Activated gamma-delta T cell (primary cell): ENCODE results near the gene ZFYVE28.
A peak's percentile ranks its signal among the peaks of the same experiment; 100 is the strongest.

Experiments
- DNase-seq: peaks from one replicate; lab custom pipeline; 2025; lab: John Stamatoyannopoulos, UW

The ZFYVE28 gene

DNA sequence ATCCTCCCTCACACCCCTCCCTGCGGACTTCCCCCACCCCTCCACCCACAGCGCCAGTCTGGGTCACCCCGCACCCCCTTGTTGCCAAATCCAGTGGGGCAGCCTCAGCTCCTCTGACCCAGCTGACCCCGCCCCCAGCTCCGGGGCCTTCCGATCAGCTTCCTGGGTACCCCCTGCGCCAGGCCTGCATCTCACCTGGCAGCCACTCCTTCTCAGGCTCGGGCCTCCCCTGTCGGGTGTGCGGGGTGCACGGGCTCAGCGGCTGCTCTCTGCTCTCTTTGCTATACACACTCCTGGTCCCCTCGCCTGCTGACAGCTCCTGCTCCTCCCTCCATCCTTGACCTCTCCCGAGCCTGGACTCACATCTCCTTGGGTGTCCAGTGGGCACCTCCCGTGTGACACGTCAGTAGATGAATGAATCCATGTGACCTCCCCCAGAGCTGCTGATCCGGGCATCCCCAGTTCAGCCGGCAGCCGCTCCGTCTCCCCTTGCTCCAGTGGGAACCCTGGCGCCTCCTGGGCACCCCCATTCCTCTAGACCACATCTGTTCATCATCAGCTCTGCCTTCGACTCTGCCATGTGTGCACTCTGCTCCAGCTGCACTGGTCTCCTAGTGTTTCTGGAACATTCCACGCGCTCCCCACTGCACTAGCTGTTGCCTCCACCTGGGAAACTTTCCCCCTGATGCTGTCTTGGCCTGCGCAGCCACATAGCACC lies 10.2 kb upstream of the ZFYVE28 start:
- DNase-seq: no peak

DNA sequence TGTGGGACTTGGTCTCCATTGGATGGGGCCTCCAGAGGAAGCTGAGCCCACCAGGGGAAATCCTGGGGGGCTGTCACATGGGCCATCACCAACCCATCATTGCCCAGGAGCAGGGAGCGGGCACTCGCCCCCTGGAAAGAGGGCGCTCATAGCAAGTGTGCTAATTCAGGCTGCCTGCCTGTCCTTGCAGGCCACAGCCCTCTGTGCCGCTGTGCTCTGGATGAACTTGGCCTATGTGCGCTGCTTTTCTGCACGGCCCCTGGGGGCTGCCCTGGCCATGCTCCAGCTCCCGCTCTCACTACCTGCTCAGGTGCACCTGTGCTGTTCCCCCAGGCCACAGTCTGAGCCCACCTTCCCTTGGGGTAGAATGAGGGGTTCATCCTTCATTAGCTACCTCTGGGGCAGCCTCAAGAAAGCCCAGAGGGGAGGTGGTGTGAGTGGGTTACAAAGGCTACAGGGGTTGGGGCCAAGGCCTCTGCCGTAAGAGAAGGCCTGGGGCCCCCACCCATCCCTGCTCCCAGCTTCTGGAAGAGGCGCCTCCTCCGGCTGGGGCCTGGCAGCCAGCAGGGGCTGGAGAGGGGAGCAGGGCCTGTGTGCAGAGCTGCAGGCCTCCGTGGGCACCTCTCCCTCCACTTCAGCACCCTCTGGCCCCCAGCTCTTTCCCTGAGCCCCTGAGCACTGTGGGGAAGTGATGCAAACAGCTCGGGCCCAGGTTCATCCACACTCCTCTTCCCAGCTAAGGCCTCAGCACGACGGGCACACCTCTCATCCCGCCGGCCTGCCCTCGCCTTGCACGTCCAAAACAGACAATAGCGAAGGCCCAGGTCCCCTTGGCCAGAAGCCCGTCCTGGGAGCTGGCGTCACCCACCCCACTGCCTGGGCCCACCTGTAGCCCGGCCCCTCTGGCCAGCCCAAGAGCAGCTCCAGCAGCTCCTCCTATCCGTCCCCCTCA lies 9.2 kb upstream of the ZFYVE28 start:
- no peak for DNase-seq

DNA sequence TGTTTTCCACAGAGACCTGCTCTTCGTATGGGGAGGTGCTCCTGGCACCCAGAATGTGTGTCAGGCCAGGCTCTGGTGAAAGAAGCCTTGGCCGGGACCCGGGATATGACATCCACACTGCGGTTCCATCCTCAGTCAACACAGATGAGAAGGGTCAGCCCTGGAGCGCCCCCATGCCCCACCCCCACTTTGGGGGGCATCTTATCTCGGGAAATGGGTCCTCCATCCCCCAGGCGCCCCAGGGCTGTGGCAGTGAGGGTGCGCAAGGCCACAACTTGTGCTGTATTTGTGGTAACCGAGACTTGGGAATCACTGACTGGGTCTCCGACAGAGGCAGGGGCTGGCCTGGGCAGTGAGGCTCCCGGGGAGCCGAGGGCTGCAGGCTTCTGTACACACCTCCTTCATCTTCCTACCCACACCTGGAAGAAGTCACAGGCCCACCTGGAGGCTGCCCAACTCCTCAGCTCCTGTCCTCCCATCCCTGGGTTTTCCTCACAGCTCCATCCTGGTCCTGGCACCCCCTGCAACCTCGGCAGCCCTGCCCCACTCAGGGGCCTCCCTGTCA lies 8.3 kb upstream of the ZFYVE28 start:
- no peak for DNase-seq

DNA sequence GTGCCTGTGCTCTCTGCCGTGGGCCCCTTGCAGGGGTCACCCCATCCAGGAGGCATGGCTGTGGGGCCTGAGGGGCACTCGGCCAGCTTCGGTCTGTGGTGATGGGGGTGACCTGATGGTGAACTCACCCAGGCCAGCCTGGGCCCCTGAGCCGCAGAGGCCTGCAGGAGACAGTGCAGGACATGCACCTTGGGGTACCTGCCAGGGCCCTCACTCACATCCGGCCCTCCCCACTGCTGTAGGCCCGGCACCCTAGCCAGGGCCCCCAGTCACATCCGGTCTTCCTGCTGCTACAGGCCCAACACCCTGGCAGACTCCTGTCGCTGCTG lies 7.6 kb upstream of the ZFYVE28 start:
- DNase-seq: no peak

DNA sequence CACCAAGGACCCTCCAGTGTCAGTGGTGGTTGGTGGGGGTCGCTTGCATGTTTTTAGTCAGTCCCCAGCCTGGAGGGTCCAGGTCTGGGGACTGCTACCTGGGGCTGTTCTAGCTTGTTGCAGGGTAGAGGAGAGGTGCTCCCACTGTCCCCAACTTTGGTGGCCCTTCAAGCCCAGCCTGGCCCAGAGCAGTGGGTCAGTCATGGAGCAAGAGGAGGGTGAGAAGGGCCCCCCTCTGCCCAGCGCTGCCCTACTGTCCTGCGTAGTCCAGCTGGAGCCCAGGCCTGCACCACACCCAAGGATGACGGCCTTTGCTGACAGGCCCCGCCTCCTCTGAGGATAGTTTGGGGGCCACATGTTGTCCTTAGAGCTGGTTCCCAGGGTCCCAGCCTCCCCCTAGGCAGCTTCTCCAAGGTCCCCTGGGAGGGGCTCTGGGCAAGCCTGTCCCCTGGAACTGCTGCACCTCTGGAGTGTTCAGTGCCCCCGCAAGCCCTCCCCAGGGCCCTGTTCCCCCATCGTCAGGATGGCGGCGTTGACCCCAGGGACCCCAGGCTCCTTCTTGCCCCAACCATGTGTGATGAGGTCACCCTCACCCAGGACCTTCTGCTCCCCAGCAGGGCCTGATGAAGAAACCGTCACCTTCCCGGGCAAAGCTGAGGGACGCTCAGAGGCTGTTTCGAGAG lies 7.1 kb upstream of the ZFYVE28 start:
- no peak for DNase-seq

DNA sequence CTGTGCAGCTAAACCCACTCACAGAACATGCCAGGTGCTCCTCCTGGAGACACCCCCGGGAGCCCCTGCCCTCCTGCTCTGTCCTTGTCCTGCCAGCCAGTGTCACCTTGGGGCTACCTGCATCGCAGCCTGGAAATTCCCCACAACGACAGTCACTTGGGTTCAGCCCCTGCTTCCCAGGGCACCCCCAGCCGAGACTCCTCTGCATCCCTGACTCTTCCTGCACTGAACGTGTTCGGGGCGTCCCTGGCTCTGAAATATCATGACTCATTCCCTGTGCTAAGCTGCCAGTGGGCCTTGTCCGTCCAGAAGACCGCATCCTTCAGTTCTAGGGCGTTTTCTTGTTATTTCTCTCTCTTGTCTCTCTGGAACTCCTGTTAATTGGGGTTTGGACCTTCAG lies 6.1 kb upstream of the ZFYVE28 start:
- no peak for DNase-seq

DNA sequence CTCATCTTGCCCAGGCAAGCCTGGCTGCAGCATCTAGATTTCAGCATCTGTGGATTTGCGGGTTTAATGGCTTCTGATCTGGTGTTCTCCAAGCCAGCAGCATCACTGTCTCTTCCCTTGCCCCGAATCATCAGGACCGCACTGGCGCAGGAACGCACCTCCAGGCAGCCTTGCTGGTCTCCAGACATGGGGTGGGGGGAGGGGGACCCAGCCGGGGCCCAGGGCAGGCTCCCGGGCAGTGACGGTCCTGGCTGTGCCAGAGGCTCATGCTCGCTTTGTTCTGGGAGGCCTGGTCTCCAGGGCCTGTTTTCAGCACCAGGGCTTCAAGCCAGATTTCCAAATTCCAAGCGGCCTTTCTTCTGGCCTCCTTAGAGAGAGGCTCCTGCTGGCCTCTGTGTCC lies 5.2 kb upstream of the ZFYVE28 start:
- no peak for DNase-seq

DNA sequence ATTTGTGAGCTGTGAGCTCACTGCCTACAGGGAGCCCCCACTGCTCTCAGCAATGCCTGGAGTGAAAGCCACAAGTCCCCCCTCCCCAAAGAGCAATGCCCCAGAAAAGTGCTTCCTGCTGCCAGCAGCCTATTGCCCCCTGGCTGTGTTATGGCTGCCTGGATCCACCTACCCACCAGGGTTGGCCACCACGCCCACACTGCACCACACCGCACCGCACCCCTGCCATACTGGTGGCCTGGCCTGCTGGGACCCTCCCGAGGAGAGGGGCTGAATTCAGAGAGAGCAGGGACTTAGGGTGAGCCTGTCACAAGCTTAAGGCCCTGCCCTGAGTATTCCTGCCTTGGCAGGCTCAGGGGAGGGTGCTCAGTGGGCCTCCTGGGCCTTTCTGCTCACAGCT lies 4.6 kb upstream of the ZFYVE28 start:
- DNase-seq: no peak

DNA sequence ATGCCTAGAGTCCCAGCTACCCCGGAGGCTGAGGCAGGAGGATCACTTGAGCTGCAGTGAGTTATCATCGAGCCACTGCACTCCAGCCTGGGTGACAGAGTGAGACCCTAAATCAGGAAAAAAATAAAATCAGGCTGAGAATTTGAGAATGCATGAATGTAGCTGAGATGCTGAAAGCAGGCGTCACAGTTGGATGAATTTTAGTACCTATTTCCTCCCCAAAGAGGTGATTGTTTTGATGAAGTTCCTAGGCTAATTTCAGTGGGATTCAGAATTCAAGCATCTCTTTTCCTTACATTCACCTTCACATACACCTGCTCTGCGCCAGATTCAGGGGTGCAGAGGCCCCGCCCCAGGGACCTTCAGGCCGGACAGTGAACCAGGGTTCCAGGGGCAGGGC lies 3.5 kb upstream of the ZFYVE28 start:
- no peak for DNase-seq

DNA sequence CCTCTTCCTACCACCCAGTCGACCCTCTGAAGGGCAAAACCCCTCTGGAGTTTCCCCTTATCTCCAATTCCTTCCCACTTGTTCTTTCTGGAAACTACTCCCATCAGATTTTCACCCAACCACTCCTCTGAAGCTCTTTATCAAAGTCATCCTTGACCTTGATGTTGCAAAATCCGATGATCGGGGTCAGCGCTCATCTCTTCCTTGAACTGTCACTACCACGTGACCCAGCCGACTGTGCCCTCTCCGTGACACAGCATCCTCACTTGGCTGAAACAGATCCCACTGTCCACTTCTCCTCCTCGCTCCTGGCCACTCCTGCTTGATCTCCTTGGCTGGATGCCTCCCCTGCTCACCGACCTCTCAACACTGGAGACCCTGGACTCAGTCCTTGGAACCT lies 1.4 kb upstream of the ZFYVE28 start:
- no peak for DNase-seq

DNA sequence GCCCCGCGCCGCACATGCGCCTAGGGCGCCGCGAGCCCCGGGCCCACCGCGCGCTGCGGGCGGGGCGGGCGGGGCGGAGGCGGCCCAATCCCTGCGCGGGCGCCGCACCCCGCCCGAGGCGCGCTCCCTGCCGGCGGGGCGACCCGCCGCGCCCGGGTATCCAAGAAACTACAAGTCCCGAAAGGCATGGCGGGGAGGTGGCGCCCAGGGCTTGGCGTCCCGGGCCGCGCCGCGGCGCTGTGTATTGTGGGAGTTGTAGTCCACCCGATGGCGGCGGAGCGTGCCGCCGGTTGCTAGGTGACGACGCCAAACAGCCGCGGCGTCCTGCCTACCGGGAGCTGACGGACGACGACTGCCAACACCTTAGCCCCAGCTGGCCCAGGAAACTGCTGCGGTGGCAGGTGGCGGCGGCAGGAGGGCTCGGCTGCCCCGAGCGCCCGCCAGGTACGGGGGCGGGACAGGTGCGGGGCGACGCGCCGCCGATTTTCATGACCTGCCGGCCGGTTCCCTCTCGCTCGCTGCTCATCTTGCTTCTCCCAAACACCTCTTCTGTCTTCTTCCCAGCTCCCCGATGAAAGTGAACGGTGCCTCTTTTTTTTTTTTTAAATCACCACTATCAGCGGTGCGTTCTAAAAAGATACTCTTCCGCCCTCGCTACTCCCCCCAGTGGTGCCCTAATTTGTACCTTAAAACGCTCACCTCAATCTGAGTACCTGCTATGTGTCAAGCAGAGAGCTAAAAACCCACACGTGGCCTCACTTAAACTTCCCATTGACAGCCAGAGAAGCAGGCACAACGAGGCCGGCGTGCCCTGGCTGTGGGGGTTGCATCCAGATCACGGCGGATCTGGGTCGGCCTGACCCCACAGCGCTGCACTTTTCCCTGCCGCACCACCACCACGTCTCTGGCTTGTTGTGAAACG lies 466 bp upstream of the ZFYVE28 start, which contains the start of gene CFAP99:
Gene CFAP99 (plus strand): TSS at position 306 of the 922 bp plus-strand sequence.
- peak; percentile 99 for DNase-seq

DNA sequence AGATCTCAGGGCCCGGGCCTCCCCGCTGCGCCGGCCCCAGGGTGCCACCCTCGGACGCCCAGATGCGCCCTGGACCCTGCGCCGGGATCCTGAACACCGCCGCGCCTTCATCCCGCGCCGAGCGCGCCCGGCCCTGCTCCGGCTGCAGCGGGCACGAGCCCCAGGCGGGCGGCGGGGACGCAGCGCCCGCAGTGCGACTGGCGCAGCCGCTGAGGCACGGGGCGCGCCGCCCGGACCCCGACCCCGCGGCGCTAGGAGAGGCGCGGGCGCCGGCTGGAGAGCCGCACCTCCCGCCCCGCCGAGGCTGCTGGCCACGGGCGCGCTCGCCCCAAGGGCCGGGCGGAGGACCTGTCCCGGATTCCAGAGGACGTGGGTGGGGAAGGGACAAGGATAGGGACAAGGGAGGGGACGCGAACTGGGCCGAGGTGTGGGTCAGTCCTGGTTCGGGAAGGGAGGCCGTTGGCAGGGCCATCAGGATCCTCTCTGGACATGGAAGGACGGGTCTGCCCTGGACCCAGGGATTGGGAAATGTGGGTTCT lies 1.1 kb downstream of the ZFYVE28 start:
- no peak for DNase-seq

DNA sequence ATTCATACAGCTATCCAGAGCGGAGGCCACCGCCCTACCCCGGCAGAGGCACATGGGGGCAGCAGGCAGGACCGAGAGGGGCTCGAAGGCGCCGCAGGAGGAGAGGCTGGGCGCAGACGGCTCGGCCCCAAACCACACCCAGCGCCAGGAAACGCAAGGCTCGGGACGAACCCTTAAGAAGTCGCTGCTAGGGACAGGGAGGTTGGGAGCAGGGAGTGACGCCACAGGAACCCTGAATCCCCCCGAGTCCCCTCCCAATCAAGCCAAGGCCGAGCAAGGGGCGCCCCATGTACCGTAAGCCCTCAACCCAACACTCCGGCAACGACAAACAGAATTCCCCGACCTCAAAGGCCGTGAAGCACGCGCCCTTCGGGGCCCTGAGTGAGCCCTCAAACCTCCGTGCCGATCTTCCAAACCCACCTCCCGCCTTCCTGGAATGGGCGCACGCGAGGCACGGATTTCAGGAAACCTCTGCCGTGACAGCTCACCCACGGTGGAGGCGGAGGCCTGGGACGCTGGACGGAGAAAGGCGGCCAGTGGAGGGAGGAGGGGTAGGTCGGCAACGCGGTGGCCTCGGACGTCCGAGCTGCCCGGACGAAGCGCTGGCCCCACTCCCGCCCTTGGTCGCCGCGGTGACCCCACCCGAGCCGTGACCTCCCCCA lies 1.8 kb downstream of the ZFYVE28 start:
- DNase-seq: no peak

DNA sequence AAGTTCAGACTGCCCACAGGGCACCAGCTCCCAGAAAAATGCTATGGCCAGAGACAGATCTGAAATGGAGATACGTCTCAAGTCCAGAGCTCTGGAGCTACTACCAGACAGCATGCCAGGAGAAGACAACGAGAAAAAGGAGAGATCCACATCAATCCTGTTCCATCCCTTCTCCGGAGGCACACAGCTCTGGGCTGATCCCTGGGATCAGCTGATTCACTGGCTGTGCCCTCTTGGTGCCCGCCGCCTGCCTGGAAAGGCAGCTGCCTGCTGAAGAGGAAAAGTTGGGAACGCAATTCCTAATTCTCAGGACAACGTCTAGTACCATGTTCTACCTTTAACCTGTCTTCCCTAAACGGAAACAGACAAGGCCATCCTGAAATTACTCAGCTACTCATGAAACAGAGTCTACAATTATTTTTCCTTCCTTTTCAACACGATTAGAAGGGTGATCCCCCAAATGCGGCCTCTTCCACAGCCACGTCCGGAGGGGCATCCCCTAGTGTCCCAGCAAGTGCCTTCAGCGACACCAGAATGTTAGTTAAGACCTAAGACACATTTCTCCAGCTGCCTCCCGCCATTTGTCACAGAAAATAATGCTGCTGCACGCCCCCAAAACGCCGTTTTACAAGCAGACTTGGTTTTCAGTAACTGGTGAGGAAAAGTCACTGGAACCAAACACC lies 2.4 kb downstream of the ZFYVE28 start:
- no peak for DNase-seq

DNA sequence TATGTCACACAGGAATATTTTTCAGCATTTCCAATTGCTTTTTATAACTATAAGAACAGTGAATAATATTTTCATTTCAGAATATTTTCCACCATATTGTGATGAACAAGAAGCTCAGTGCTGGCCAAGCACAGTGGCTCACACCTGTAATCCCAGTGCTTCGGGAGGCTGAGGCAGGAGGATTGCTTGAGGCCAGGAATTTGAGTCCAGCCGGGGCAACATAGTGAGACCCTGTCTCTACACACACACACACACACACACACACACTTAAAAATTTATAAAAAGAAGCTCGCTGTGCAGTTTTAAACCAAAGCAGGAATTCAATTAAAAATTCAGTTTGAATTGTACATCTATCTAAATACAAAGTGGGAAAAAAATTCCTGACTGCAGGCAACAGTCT lies 3.2 kb downstream of the ZFYVE28 start:
- DNase-seq: no peak

DNA sequence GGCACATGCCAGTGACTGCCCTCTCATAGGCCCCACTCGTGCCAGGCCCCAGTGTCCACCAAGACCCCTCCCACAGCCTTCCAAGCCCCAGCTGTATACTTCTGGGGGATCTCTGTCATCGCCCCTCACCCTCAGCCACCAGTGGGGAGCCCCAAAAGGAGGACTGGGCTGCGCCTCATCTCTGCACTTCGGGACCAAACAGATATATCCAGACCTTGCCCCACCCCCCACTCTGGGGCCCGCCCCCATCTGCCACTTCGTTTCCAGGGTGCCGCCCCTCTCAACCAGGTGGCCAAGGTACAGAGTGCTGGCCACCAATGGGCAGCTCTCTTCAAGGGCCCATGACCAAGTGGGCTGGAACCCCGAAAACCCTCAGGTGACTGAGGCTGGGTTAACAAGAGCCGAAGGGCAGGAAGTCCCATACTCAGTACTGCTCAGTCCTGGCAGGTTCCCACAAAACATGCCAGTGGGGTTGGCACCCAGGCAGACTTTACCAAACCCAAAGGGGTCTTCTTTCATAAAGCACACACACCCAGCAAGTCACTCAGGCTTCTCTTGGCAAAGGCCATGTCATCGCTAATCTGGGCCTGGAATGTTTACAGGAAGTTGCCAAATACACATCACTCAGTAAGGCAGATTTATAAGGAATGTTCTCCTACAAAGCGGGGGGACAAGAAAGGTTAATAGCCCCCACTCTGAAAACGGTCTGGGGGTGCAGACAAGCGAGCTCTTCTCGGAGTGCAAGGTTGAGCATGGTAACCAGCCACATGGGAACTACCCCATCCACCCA lies 4.4 kb downstream of the ZFYVE28 start:
- DNase-seq: no peak

DNA sequence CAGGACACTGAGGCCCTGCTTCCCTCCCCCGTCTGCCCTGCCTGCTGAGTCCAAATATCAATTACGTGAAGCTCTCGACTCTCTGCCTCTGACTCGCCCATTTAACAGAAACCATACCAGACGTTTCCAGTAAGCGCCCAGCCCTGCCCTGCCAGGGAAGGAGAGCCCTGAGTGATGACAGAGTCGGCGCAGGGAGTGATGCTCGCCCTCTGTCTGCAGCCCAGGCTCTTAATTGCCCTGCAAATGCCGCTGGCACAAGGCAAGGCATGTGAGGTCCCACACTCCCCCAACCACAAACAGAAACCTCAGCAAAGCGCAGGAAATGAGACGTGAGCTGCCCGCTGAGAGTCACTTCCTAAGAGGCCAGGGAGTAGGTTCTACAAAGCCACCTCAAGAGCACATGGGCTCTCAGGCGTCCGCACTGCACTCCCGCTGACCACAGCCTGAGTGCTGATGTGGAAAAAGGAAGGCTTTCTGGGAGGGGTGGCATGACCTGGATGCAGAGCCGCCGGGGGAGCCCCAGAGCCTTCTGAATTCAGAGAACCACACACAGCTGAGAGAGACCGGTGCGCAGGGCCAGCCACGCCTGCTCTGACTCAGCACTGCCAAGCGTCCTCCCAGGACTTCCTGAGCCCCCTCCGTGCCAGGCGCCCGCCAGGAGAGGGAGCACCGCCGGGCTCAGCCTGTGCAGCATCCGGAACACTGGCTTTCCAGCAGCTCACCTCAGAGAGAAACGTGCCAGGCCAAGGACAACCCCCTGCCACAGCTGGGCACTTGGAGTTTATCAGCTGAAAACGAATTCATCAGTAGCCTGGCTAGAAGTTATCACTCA lies 5.3 kb downstream of the ZFYVE28 start:
- peak; percentile 85 for DNase-seq

DNA sequence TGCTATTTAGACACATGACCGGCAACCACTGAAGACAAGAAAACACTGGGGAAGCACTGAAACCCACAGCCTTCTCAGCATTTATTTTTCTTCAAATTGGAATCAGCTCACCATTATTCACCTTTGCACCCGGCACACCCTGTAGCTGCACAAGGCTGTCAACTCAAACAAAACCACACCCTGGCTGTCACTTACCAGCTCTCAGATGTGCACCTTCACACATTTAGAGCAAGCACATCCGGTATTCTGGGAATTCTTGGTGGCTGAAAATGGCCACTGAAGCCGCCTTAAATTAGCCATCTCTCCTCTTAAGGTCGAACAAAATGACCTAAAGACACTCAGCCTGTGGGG lies 5.9 kb downstream of the ZFYVE28 start:
- no peak for DNase-seq
